GM12878 (cell line): ENCODE data around the gene HOOK2. TPM values are rescaled to one million over a fixed set of nuclear protein-coding genes. Genes with fewer than 3 reads are reported as not detected.

Experiments
- ATAC-seq: fragments of 200-7000 bp; cut with Tn5 transposase; 3 replicates; pipeline ENCODE4 v1.9.1; 2020; ENCODE audit warnings: mild to moderate bottlenecking, moderate library complexity
- BruUV-seq: library from RNA; stranded (reverse); fragments of 400-500 nt; replicated peaks from 2 replicates; lab custom pipeline; 2021; lab: Mats Ljungman, UMichigan
- CTCF ChIA-PET: fragments of 300-600 bp; sonication (Branson Sonifier 250); formaldehyde crosslinking; extraction: SDS; loops from one replicate; lab custom pipeline; 2021; ENCODE audit warnings: inconsistent platforms; lab: Yijun Ruan, JAX
- POLR2A ChIA-PET: fragments of 350-600 bp; formaldehyde crosslinking; extraction: SDS; loops from one replicate; lab custom pipeline; 2021; ENCODE audit warnings: inconsistent platforms; lab: Charles Lee
- RAD21 ChIA-PET: fragments of 300-600 bp; sonication (Branson Sonifier 250); formaldehyde crosslinking; loops from one replicate; lab custom pipeline; 2023; ENCODE audit warnings: antibody characterized with exemption; ENCODE audit not compliant: unreplicated experiment; lab: Charles Lee
- SMC1A ChIA-PET: fragments of 300-600 bp; sonication (Branson Sonifier 250); formaldehyde crosslinking; loops from one replicate; lab custom pipeline; 2023; ENCODE audit not compliant: unreplicated experiment, uncharacterized antibody; lab: Charles Lee
- DNase-seq: peaks from one replicate; pipeline ENCODE4 v3.0.0-alpha.2; 2011; ENCODE audit warnings: low read depth, low spot score
- FAIRE-seq: peaks from 3 replicates; lab custom pipeline; 2011; peaks lifted over from hg19 to GRCh38; lab: Jason Lieb, UNC
- H2AFZ ChIP-seq: 2 replicates; pipeline ENCODE4 v1.6.0; 2011; ENCODE audit warnings: low read depth, low read length, control low read depth; ENCODE audit not compliant: control insufficient read depth
- H3K27ac ChIP-seq: 2 replicates; pipeline ENCODE4 v1.5.1; 2011; ENCODE audit warnings: control low read depth; ENCODE audit not compliant: control insufficient read depth, insufficient read depth
- H3K27me3 ChIP-seq, 2 experiments: replicated peaks in 1 of 2; 2 replicates each; pipeline versions ENCODE4 v1.6.0 to v1.6.1; 2011; ENCODE audit warnings: low read length in 1 of 2; ENCODE audit not compliant: control insufficient read depth in 2 of 2, insufficient read depth in 2 of 2
- H3K36me3 ChIP-seq, 2 experiments: 2 replicates each; pipeline ENCODE4 v1.5.1; 2011; ENCODE audit warnings: low read length in 1 of 2; ENCODE audit not compliant: control insufficient read depth in 2 of 2, insufficient read depth in 2 of 2
- H3K4me1 ChIP-seq: 2 replicates; pipeline ENCODE4 v1.6.1; 2011; ENCODE audit warnings: mild to moderate bottlenecking, low read length, moderate library complexity, mixed read lengths; ENCODE audit not compliant: control insufficient read depth, insufficient read depth
- H3K4me2 ChIP-seq: 2 replicates; pipeline ENCODE4 v1.6.0; 2011; ENCODE audit warnings: control low read depth; ENCODE audit not compliant: control insufficient read depth, insufficient read depth
- H3K4me3 ChIP-seq: fragments of 200-600 bp; sonication (generic); 2 replicates; pipeline ENCODE4 v1.5.1; 2016
- H3K79me2 ChIP-seq: 2 replicates; pipeline ENCODE4 v1.6.0; 2011; ENCODE audit warnings: low read length; ENCODE audit not compliant: control insufficient read depth, insufficient read depth
- H3K9ac ChIP-seq: 2 replicates; pipeline ENCODE4 v1.8.0; 2011; ENCODE audit warnings: low read length, control low read depth, mixed read lengths; ENCODE audit not compliant: control insufficient read depth, insufficient read depth
- H3K9me3 ChIP-seq: replicated peaks from 3 replicates; pipeline ENCODE4 v1.5.1; 2011; ENCODE audit warnings: mild to moderate bottlenecking, low read length; ENCODE audit not compliant: control insufficient read depth, insufficient read depth
- H4K20me1 ChIP-seq: 2 replicates; pipeline ENCODE4 v1.6.0; 2011; ENCODE audit not compliant: control insufficient read depth, insufficient read depth
- ASH2L ChIP-seq: fragments of 300-600, 200-600 bp; sonication (generic); IDR thresholded peaks from 2 replicates; pipeline ENCODE4 v1.6.1; 2017; ENCODE audit warnings: low read depth, mild to moderate bottlenecking, borderline replicate concordance
- CBX3 ChIP-seq: fragments of 200-600 bp; sonication (generic); IDR thresholded peaks from 2 replicates; pipeline ENCODE4 v1.6.1; 2016; ENCODE audit warnings: low read depth, borderline replicate concordance
- CEBPB ChIP-seq, 2 experiments: fragments of 150-350 bp in 1 of 2; IDR thresholded peaks; 2 replicates each; pipeline ENCODE4 v1.6.1; 2012 to 2014; ENCODE audit warnings: low read depth in 2 of 2, low read length in 2 of 2, borderline replicate concordance in 1 of 2, inconsistent platforms in 1 of 2
- CTCF ChIP-seq, 3 experiments: IDR thresholded peaks in 2 of 3; conservative IDR thresholded peaks in 1 of 3; 2 replicates each; pipeline ENCODE4 v1.5.1; 2011; ENCODE audit warnings: low read depth in 3 of 3, low read length in 3 of 3, mild to moderate bottlenecking in 3 of 3, control low read depth in 2 of 3, moderate library complexity in 2 of 3, inconsistent platforms in 1 of 3, mixed read lengths in 1 of 3; ENCODE audit not compliant: control insufficient read depth in 2 of 3, insufficient read depth in 1 of 3; ENCODE audit errors: extremely low read depth in 1 of 3
- EZH2 ChIP-seq: IDR thresholded peaks from 2 replicates; pipeline ENCODE4 v1.6.1; 2012; ENCODE audit warnings: low read depth, mild to moderate bottlenecking, control low read depth, inconsistent platforms, low read length, borderline replicate concordance; ENCODE audit not compliant: control insufficient read depth
- HDAC6 ChIP-seq: fragments of 200-600 bp; sonication (generic); IDR thresholded peaks from one replicate; pipeline ENCODE4 v1.8.0; 2017; ENCODE audit warnings: antibody characterized with exemption; ENCODE audit not compliant: unreplicated experiment
- HDGF ChIP-seq: fragments of 450-650 bp; IDR thresholded peaks from 2 replicates; pipeline ENCODE4 v1.6.1; 2016; ENCODE audit warnings: antibody characterized with exemption
- LARP7 ChIP-seq: fragments of 450-650 bp; IDR thresholded peaks from 2 replicates; pipeline ENCODE4 v1.6.1; 2017; ENCODE audit warnings: mild to moderate bottlenecking
- NFYB ChIP-seq: IDR thresholded peaks from 2 replicates; pipeline ENCODE4 v1.6.1; 2011; ENCODE audit warnings: low read depth, mild to moderate bottlenecking, low read length, improper control_type of control experiment, moderate library complexity; ENCODE audit not compliant: insufficient read depth
- POU2F2 ChIP-seq: IDR thresholded peaks from 3 replicates; pipeline ENCODE4 v1.6.1; 2011; ENCODE audit warnings: low read depth, mild to moderate bottlenecking, low read length, borderline replicate concordance
- RAD51 ChIP-seq: fragments of 450-650 bp; IDR thresholded peaks from 2 replicates; pipeline ENCODE4 v1.6.1; 2016; ENCODE audit warnings: moderate library complexity, mild to moderate bottlenecking, inconsistent platforms
- RB1 ChIP-seq: fragments of 450-650 bp; formaldehyde crosslinking; IDR thresholded peaks from 2 replicates; pipeline ENCODE4 v1.6.1; 2017; ENCODE audit warnings: mild to moderate bottlenecking, borderline replicate concordance
- SIX5 ChIP-seq: IDR thresholded peaks from 2 replicates; pipeline ENCODE4 v1.6.1; 2011; ENCODE audit warnings: mild to moderate bottlenecking, low read depth, low read length, moderate library complexity; ENCODE audit not compliant: severe bottlenecking
- SMAD1 ChIP-seq: fragments of 450-650 bp; IDR thresholded peaks from 2 replicates; pipeline ENCODE4 v1.6.1; 2018; ENCODE audit warnings: mild to moderate bottlenecking, low read depth; ENCODE audit not compliant: partially characterized antibody
- SREBF1 ChIP-seq: IDR thresholded peaks from 2 replicates; pipeline ENCODE4 v1.6.1; 2012; ENCODE audit warnings: mild to moderate bottlenecking, low read length
- SUZ12 ChIP-seq: fragments of 200-600 bp; sonication (generic); IDR thresholded peaks from one replicate; pipeline ENCODE4 v1.6.1; 2018; ENCODE audit warnings: antibody characterized with exemption, mild to moderate bottlenecking; ENCODE audit not compliant: unreplicated experiment
- USF1 ChIP-seq: IDR thresholded peaks from 2 replicates; pipeline ENCODE4 v1.6.1; 2011; ENCODE audit warnings: borderline replicate concordance, low read depth, mild to moderate bottlenecking, moderate library complexity, mixed read lengths, low read length; ENCODE audit not compliant: insufficient read depth; ENCODE audit errors: extremely low read length
- YBX1 ChIP-seq: fragments of 450-650 bp; IDR thresholded peaks from 2 replicates; pipeline ENCODE4 v1.6.1; 2016; ENCODE audit warnings: antibody characterized with exemption
- WGBS: methylation state at CpG from one replicate; pipeline ENCODE4 v1.1.6; 2016; ENCODE audit warnings: low lambda C conversion rate; ENCODE audit not compliant: insufficient replicate concordance, insufficient coverage; ENCODE audit errors: missing lambda C conversion rate; 5-methylcytosine and 5-hydroxymethylcytosine counted together
- in situ Hi-C: fragments of 300-500 bp; cut with MboI; formaldehyde crosslinking; loops from 9 replicates; pipeline ENCODE4 v1.14.3; 2018; ENCODE audit warnings: mixed read lengths
- intact Hi-C: fragments of 100-400 bp; cut with micrococcal nuclease; formaldehyde crosslinking; loops from one replicate; pipeline ENCODE4 v1.14.2; 2022; ENCODE audit not compliant: unreplicated experiment
- polyA plus RNA-seq, 11 experiments: library from polyadenylated mRNA; depleted of rRNA in 4 of 11; unstranded in 6 of 11; stranded (reverse) in 5 of 11; fragments of >200 nt; fragmentation: Nextera tagmentation in 4 of 11; fragmentation: Illumina TruSeq in 1 of 11; extraction: Ambion mirVana in 4 of 11; extraction: Trizol in 1 of 11; gene quantifications; 1 replicate in 1 of 11; 2 replicates in 10 of 11; pipeline versions ENCODE4 v1.2.1 to v1.2.3, GENCODE V29; 2011 to 2016; ENCODE audit warnings: inconsistent platforms in 2 of 11, missing spikeins in 2 of 11, low read depth in 1 of 11
- total RNA-seq, 4 experiments: library from RNA; depleted of rRNA in 3 of 4; stranded (reverse); fragments of >200 nt in 3 of 4; fragmentation: Illumina TruSeq in 1 of 4; extraction: Trizol in 1 of 4; gene quantifications; 2 replicates each; pipeline versions ENCODE4 v1.2.1 to v1.2.3, GENCODE V29; 2013 to 2021
- TF ChIP-seq, protein P1 (sequence below): fragments of 450-650 bp; IDR thresholded peaks from 2 replicates; pipeline ENCODE4 v1.6.1; 2018; ENCODE audit warnings: mild to moderate bottlenecking, low read depth, moderate library complexity; ENCODE audit not compliant: partially characterized antibody

HOOK2 gene
- total and polyA plus RNA-seq, 10 of the 15 experiments (the other 5 are each of a cell fraction or from before 2014, with no cell fraction given), result 1.5 to 9.6 (median 6.2) TPM

DNA sequence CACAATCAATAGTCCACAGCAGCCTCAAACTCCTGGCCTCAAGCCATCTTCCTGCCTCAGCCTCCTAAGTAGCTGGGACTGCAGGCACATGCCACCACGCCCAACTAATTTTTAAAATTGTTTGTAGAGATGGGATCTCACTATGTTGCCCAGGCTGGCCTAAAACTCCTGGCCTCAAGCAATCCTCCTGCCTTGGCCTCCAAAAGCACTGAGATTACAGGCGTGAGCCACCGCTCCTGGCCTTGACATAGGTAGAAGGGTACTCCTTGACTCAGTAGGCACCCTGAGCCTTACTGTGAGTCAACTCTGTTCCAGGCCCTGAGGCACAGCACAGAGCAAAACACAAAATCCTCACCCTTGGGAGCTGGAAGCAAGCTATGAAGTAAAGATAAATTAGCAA lies 59.4 kb downstream of the HOOK2 start (continued):
- no peak for TF ChIP-seq ASH2L
- TF ChIP-seq, protein P1, sequence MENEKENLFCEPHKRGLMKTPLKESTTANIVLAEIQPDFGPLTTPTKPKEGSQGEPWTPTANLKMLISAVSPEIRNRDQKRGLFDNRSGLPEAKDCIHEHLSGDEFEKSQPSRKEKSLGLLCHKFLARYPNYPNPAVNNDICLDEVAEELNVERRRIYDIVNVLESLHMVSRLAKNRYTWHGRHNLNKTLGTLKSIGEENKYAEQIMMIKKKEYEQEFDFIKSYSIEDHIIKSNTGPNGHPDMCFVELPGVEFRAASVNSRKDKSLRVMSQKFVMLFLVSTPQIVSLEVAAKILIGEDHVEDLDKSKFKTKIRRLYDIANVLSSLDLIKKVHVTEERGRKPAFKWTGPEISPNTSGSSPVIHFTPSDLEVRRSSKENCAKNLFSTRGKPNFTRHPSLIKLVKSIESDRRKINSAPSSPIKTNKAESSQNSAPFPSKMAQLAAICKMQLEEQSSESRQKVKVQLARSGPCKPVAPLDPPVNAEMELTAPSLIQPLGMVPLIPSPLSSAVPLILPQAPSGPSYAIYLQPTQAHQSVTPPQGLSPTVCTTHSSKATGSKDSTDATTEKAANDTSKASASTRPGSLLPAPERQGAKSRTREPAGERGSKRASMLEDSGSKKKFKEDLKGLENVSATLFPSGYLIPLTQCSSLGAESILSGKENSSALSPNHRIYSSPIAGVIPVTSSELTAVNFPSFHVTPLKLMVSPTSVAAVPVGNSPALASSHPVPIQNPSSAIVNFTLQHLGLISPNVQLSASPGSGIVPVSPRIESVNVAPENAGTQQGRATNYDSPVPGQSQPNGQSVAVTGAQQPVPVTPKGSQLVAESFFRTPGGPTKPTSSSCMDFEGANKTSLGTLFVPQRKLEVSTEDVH, result no peak
- TF ChIP-seq, all 136 proteins: peak for 0

DNA sequence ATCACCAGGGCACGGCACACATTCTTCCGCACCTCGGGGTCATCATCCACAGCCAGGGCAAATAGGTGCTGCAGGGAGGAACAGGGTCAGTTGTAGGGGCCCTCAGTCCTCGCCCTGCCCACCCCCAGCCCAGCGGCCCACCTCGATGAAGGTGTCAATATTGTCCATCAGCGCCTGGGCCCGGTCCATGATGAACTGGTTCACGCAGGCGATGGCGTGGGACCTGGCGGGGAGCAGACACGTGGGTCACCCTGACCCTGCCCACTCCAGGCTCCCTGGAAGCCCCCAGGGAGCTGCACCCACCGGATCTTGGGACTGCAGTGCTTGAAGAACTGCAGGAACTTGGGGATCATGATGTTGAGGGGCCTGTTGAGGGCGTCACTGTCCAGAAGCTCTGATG lies 60.2 kb downstream of the HOOK2 start:
- CTCF ChIA-PET, result interaction anchor here (2.6 to 3.0 kb wide), 2 partner anchors 40 to 43 kb away, joined by 15 to 27 read pairs; no protein-coding TSS in a partner anchor
- POLR2A ChIA-PET, result no interaction called here
- intact Hi-C loops (no loop called here), in situ Hi-C loops (no loop called here)
- Histone ChIP-seq H3K79me2 (peaks cover 18% of the 10 kb centered on the region), H3K9me3 (no peaks in the 10 kb centered on the region), H2AFZ (no peak overlapping the region), H3K4me3 (no peak overlapping the region), H3K27ac (no peak overlapping the region), H3K27me3 (no peaks in the 10 kb centered on the region), H3K9ac (no peak overlapping the region), H3K4me2 (no peak overlapping the region), H3K4me1 (no peaks in the 10 kb centered on the region), H4K20me1 (no peaks in the 10 kb centered on the region), H3K36me3 (peaks cover 24 to 39% of the 10 kb centered on the region in 2 experiments)
- FAIRE-seq (no peak), DNase-seq (no peak), ATAC-seq (no peak)
- no TSS peak for BruUV-seq
- SMC1A ChIA-PET, result no interaction called here
- WGBS, result 99% methylated on average over 15 of the region's 15 CpGs
- RAD21 ChIA-PET, result no interaction called here
- TF ChIP-seq USF1, result no peak
- no peak for TF ChIP-seq SMAD1
- TF ChIP-seq SIX5, result no peak
- no peak for TF ChIP-seq SUZ12
- no peak for TF ChIP-seq EZH2
- TF ChIP-seq SREBF1, result no peak
- TF ChIP-seq RAD51, result no peak
- no peak for TF ChIP-seq HDAC6
- no peak for TF ChIP-seq YBX1
- TF ChIP-seq CEBPB (IDR thresholded peaks at IDR 0.05; ENCODE audit: borderline replicate concordance in 1 of 2, low read depth in 2 of 2, low read length in 2 of 2), result no peak
- no peak for TF ChIP-seq POU2F2
- no peak for TF ChIP-seq CBX3
- no peak for TF ChIP-seq HDGF
- TF ChIP-seq NFYB, result no peak
- no peak for TF ChIP-seq RB1
- no peak for TF ChIP-seq LARP7
- no peak for TF ChIP-seq CTCF (IDR thresholded peaks at IDR 0.05 in 2 of 3, conservative IDR thresholded peaks at IDR 0.05 in 1 of 3; ENCODE audit: control insufficient read depth in 2 of 3, extremely low read depth in 1 of 3, insufficient read depth in 1 of 3, low read depth in 3 of 3, low read length in 3 of 3)
